ENCODE measurements around the gene ARPC1A. TPM values are rescaled to one million over a fixed set of nuclear protein-coding genes. Genes with fewer than 3 reads are reported as not detected.

The ARPC1A gene
- total RNA-seq, 4 donors from 2014 or later, result 75.0 to 112 (median 98.3) TPM

DNA sequence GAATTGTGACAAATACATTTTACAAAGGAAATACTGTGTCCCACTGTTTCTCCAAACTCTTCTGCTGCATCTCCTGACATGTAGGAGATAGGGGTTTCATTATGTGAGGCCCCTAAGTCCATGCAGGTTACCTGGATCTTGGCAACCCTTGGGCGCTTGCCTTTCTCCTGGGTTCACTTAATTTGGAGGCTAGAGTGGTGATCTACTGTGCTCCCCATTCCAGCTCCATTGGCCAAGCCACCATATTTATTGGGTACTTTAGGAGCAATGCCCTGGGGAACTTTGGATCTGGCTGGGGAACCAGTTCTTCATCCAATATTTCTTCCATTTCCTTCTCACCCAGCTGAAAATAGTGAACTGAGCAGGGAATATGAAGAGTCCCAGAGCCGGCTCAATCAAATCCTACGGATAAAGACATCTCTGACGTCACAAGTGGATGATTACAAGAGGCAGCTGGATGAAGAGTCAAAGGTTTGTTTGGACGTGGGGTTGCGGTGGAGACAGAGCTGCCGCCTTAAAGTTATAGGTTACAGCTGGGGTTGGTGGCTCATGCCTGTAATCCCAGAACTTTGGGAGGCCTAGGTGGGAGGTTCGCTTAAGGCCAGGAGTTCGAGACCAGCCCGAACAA is 34.6 kb upstream of the ARPC1A start:
- H3K27me3 ChIP-seq, result no peaks in the 10 kb centered on the region
- ATAC-seq, result no peak
- no peak overlapping the region for H3K27ac ChIP-seq
- H3K4me3 ChIP-seq, result no peak overlapping the region
- WGBS, 2 donors (ENCODE audit: low coverage in 1 of 2), result 67 to 75% methylated on average over 2 to 8 of the region's 10 CpGs
- H3K9me3 ChIP-seq, result no peaks in the 10 kb centered on the region
- H3K4me1 ChIP-seq, result no peaks in the 10 kb centered on the region
- no peaks in the 10 kb centered on the region for H3K36me3 ChIP-seq
- TF ChIP-seq POLR2A (IDR thresholded peaks at IDR 0.05), result no peak
- TF ChIP-seq EP300 (IDR thresholded peaks at IDR 0.05), result no peak
- no peak for TF ChIP-seq POLR2AphosphoS5 (IDR thresholded peaks at IDR 0.05)
- TF ChIP-seq, protein P1, sequence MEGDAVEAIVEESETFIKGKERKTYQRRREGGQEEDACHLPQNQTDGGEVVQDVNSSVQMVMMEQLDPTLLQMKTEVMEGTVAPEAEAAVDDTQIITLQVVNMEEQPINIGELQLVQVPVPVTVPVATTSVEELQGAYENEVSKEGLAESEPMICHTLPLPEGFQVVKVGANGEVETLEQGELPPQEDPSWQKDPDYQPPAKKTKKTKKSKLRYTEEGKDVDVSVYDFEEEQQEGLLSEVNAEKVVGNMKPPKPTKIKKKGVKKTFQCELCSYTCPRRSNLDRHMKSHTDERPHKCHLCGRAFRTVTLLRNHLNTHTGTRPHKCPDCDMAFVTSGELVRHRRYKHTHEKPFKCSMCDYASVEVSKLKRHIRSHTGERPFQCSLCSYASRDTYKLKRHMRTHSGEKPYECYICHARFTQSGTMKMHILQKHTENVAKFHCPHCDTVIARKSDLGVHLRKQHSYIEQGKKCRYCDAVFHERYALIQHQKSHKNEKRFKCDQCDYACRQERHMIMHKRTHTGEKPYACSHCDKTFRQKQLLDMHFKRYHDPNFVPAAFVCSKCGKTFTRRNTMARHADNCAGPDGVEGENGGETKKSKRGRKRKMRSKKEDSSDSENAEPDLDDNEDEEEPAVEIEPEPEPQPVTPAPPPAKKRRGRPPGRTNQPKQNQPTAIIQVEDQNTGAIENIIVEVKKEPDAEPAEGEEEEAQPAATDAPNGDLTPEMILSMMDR (IDR thresholded peaks at IDR 0.05), result no peak

DNA sequence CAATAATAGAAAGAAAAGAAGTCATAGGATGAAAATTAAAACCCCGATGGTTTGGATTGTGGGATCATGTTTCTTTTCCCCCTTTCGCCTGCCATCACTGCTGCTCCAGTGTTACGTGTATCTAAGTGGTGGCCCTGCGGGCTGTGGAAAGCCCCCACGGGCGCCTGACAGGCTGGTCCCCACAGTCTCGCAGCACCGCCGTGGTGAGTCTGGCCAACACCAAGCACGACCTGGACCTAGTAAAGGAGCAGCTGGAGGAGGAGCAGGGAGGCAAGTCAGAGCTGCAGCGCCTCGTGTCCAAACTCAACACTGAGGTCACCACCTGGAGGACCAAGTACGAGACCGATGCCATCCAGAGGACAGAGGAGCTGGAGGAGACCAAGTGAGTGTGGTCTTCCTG is 33.6 kb upstream of the ARPC1A start:
- ATAC-seq, result no peak
- Histone ChIP-seq H3K27me3 (no peaks in the 10 kb centered on the region), H3K4me3 (no peak overlapping the region), H3K27ac (no peak overlapping the region), H3K9me3 (no peaks in the 10 kb centered on the region), H3K36me3 (no peaks in the 10 kb centered on the region), H3K4me1 (no peaks in the 10 kb centered on the region)
- TF ChIP-seq POLR2A (IDR thresholded peaks at IDR 0.05) (no peak), EP300 (IDR thresholded peaks at IDR 0.05) (no peak), POLR2AphosphoS5 (IDR thresholded peaks at IDR 0.05) (no peak)
- TF ChIP-seq, protein P1 (IDR thresholded peaks at IDR 0.05), result no peak
- WGBS, 2 donors (ENCODE audit: low coverage in 1 of 2), result 83 to 85% methylated on average over 5 to 10 of the region's 14 CpGs

GRCh38 chr7:99293167-99293566 is 32.5 kb upstream of the ARPC1A start:
- Histone ChIP-seq H3K9me3 (no peaks in the 10 kb centered on the region), H3K27ac (no peak overlapping the region), H3K4me3 (no peak overlapping the region), H3K4me1 (no peaks in the 10 kb centered on the region), H3K36me3 (no peaks in the 10 kb centered on the region), H3K27me3 (no peaks in the 10 kb centered on the region)
- WGBS, 2 donors (ENCODE audit: low coverage in 1 of 2), result 100% methylated on average over 1 of the region's 1 CpG
- no peak for ATAC-seq
- no peak for TF ChIP-seq EP300 (IDR thresholded peaks at IDR 0.05)
- TF ChIP-seq, protein P1 (IDR thresholded peaks at IDR 0.05), result no peak
- no peak for TF ChIP-seq POLR2A (IDR thresholded peaks at IDR 0.05)
- no peak for TF ChIP-seq POLR2AphosphoS5 (IDR thresholded peaks at IDR 0.05)

DNA sequence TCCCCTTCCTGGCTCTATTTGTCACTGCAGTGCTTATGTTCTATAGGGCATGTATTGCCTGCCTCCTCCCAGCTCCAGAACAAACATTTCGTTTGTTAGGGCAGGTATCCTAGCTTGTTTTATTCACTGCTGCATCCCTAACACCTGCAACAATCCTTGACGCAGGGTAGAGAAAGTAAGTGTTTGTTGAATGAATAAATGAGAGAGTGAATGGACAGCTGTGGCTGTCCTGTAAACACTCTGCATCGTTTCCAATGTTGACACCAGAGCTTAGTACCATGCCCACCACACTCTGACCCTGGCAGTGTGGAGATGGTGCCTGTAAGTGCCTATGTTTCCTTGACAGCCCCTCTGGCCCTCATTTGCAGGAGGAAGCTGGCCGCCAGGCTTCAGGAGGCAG is 32.0 kb upstream of the ARPC1A start:
- WGBS, 2 donors (ENCODE audit: low coverage in 1 of 2), result 76% methylated on average over 3 of the region's 4 CpGs; no CpG with 5 or more reads in 1 of the 2 donors
- Histone ChIP-seq H3K4me1 (no peaks in the 10 kb centered on the region), H3K9me3 (no peaks in the 10 kb centered on the region), H3K36me3 (no peaks in the 10 kb centered on the region), H3K27me3 (no peaks in the 10 kb centered on the region), H3K27ac (no peak overlapping the region), H3K4me3 (no peak overlapping the region)
- no peak for ATAC-seq
- TF ChIP-seq POLR2AphosphoS5 (IDR thresholded peaks at IDR 0.05), result no peak
- no peak for TF ChIP-seq EP300 (IDR thresholded peaks at IDR 0.05)
- TF ChIP-seq POLR2A (IDR thresholded peaks at IDR 0.05), result no peak
- TF ChIP-seq, protein P1 (IDR thresholded peaks at IDR 0.05), result no peak

GRCh38 chr7:99296471-99296870 is 29.2 kb upstream of the ARPC1A start:
- WGBS, 2 donors (ENCODE audit: low coverage in 1 of 2), result 60% methylated on average over 4 to 5 of the region's 5 CpGs
- Histone ChIP-seq H3K27ac (no peak overlapping the region), H3K4me1 (no peaks in the 10 kb centered on the region), H3K9me3 (no peaks in the 10 kb centered on the region), H3K27me3 (no peaks in the 10 kb centered on the region), H3K4me3 (no peak overlapping the region), H3K36me3 (no peaks in the 10 kb centered on the region)
- TF ChIP-seq, protein P1 (IDR thresholded peaks at IDR 0.05), result no peak
- no peak for ATAC-seq
